ENCODE measurements around the gene HAS3.

Gene HAS3

GRCh38 chr16:69064124-69064763, 41.2 kb upstream of the HAS3 start:
- H3K27ac ChIP-seq (ENCODE audit: extremely low read depth, low read depth, low read length), result no peak overlapping the region
- H3K4me3 ChIP-seq (ENCODE audit: low read depth, low read length), result no peak overlapping the region
- TF ChIP-seq ZNF664 (tag by site-specific recombination; IDR thresholded peaks at IDR 0.05) (peak; percentile 83), ZNF157 (tag by site-specific recombination; IDR thresholded peaks at IDR 0.05) (no peak)
- CTCF ChIA-PET, result no interaction called here
- H3K4me1 ChIP-seq (ENCODE audit: control insufficient read depth, insufficient read depth, low read length), result no peaks in the 10 kb centered on the region
- no peaks in the 10 kb centered on the region; a peak in 1 of 3 replicates for H3K36me3 ChIP-seq (ENCODE audit: control insufficient read depth in 2 of 2, insufficient read depth in 1 of 2, low read length in 2 of 2)
- no peaks in the 10 kb centered on the region for H3K9me3 ChIP-seq (ENCODE audit: control insufficient read depth, insufficient read depth, low read depth, low read length)
- POLR2A ChIA-PET, result no interaction called here

GRCh38 chr16:69064764-69065313, 40.6 kb upstream of the HAS3 start:
- no peaks in the 10 kb centered on the region; a peak in 1 of 3 replicates for H3K36me3 ChIP-seq (ENCODE audit: control insufficient read depth in 2 of 2, insufficient read depth in 1 of 2, low read length in 2 of 2)
- TF ChIP-seq ZNF514 (tag by site-specific recombination; IDR thresholded peaks at IDR 0.05) (no peak), ZFHX2 (tag by site-specific recombination; conservative IDR thresholded peaks at IDR 0.05) (0 out of 2 replicates have a peak, but pooled peaks have one; percentile 20)
- no peaks in the 10 kb centered on the region for H3K4me1 ChIP-seq (ENCODE audit: control insufficient read depth, insufficient read depth, low read length)
- H3K9me3 ChIP-seq (ENCODE audit: control insufficient read depth, insufficient read depth, low read depth, low read length), result no peaks in the 10 kb centered on the region
- H3K4me3 ChIP-seq (ENCODE audit: low read depth, low read length), result no peak overlapping the region
- ChIA-PET POLR2A (no interaction called here), CTCF (interaction anchor here (0.9 kb wide), 1 partner anchor 25 kb away, joined by 4 read pairs; no protein-coding TSS in a partner anchor)
- no peak overlapping the region for H3K27ac ChIP-seq (ENCODE audit: extremely low read depth, low read depth, low read length)

- Histone ChIP-seq H3K9me3 (ENCODE audit: control insufficient read depth, insufficient read depth, low read depth, low read length) (no peaks in the 10 kb centered on the region), H3K27ac (ENCODE audit: extremely low read depth, low read depth, low read length) (no peak overlapping the region), H3K4me1 (ENCODE audit: control insufficient read depth, insufficient read depth, low read length) (peaks cover 8% of the 10 kb centered on the region), H3K36me3 (ENCODE audit: control insufficient read depth in 2 of 2, insufficient read depth in 1 of 2, low read length in 2 of 2) (no peaks in the 10 kb centered on the region), H3K4me3 (ENCODE audit: low read depth, low read length) (no peak overlapping the region)
- ChIA-PET POLR2A (no interaction called here), CTCF (interaction anchor here (0.5 kb wide), 1 partner anchor 29 kb away, joined by 4 read pairs; no protein-coding TSS in a partner anchor)
- TF ChIP-seq ZNF221 (tag by site-specific recombination; IDR thresholded peaks at IDR 0.05; ENCODE audit: borderline replicate concordance) (no peak), ZEB2 (tag by site-specific recombination; IDR thresholded peaks at IDR 0.05) (no peak), HIC1 (tag by site-specific recombination; IDR thresholded peaks at IDR 0.05) (no peak), ZNF76 (tag by site-specific recombination; IDR thresholded peaks at IDR 0.05; ENCODE audit: borderline replicate concordance, low read depth) (no peak), ZNF292 (tag by site-specific recombination; IDR thresholded peaks at IDR 0.05; ENCODE audit: borderline replicate concordance, low read depth) (no peak), ZSCAN18 (tag by site-specific recombination; IDR thresholded peaks at IDR 0.05) (no peak), ZNF404 (tag by site-specific recombination; IDR thresholded peaks at IDR 0.05) (no peak), ZFP69B (tag by site-specific recombination; IDR thresholded peaks at IDR 0.05) (no peak), PRDM1 (tag by site-specific recombination; IDR thresholded peaks at IDR 0.05) (no peak), YY1 (tag by site-specific recombination; IDR thresholded peaks at IDR 0.05) (no peak)
Observed at GRCh38 chr16:69069504-69069903, 35.9 kb upstream of the HAS3 start.

GRCh38 chr16:69071036-69071435, 34.4 kb upstream of the HAS3 start:
- Histone ChIP-seq H3K36me3 (ENCODE audit: control insufficient read depth in 2 of 2, insufficient read depth in 1 of 2, low read length in 2 of 2) (no peaks in the 10 kb centered on the region), H3K9me3 (ENCODE audit: control insufficient read depth, insufficient read depth, low read depth, low read length) (no peaks in the 10 kb centered on the region), H3K4me1 (ENCODE audit: control insufficient read depth, insufficient read depth, low read length) (peaks cover 8% of the 10 kb centered on the region), H3K27ac (ENCODE audit: extremely low read depth, low read depth, low read length) (no peak overlapping the region), H3K4me3 (ENCODE audit: low read depth, low read length) (no peak overlapping the region)
- POLR2A ChIA-PET, result no interaction called here
- CTCF ChIA-PET, result interaction anchor here (0.9 kb wide), 1 partner anchor 41 kb away, joined by 4 read pairs; no protein-coding TSS in a partner anchor
- no peak for TF ChIP-seq ZNF280C (tag by site-specific recombination; IDR thresholded peaks at IDR 0.05)
- no peak for TF ChIP-seq ZNF404 (tag by site-specific recombination; IDR thresholded peaks at IDR 0.05)
- TF ChIP-seq ZNF654 (tag by site-specific recombination; IDR thresholded peaks at IDR 0.05; ENCODE audit: low read depth), result no peak
- no peak for TF ChIP-seq ZNF26 (tag by site-specific recombination; IDR thresholded peaks at IDR 0.05)
- no peak for TF ChIP-seq FEZF1 (tag by site-specific recombination; IDR thresholded peaks at IDR 0.05)
- TF ChIP-seq ZNF530 (tag by site-specific recombination; IDR thresholded peaks at IDR 0.05; ENCODE audit: low read depth), result no peak
- TF ChIP-seq SALL2 (tag by site-specific recombination; IDR thresholded peaks at IDR 0.05; ENCODE audit: borderline replicate concordance), result no peak
